Panc1 (cell line): Measurements from ENCODE around the gene KRT8.

Experiments
- CTCF ChIP-seq: fragments of 450-650 bp; IDR thresholded peaks from 2 replicates; pipeline ENCODE4 v1.5.1; 2017; ENCODE audit warnings: mild to moderate bottlenecking
- POLR2AphosphoS5 ChIP-seq: IDR thresholded peaks from 2 replicates; pipeline ENCODE4 v1.6.1; 2012; ENCODE audit warnings: mild to moderate bottlenecking, low read depth, low read length, moderate library complexity
- REST ChIP-seq, 2 experiments: IDR thresholded peaks; 2 replicates each; pipeline ENCODE4 v1.6.1; 2011 to 2012; ENCODE audit warnings: low read depth in 2 of 2, control low read depth in 1 of 2, low read length in 1 of 2, mild to moderate bottlenecking in 1 of 2, moderate library complexity in 1 of 2; ENCODE audit not compliant: insufficient read depth in 1 of 2
- SIN3A ChIP-seq: IDR thresholded peaks from 2 replicates; pipeline ENCODE4 v1.6.1; 2012; ENCODE audit warnings: low read depth, mild to moderate bottlenecking, low read length, moderate library complexity, borderline replicate concordance; ENCODE audit not compliant: insufficient read depth
- TCF7L2 ChIP-seq: IDR thresholded peaks from 2 replicates; pipeline ENCODE4 v1.6.1; 2011; ENCODE audit warnings: mild to moderate bottlenecking, low read depth, low read length, inconsistent platforms

GRCh38 chr12:52849511-52849910 lies 55.4 kb downstream of the KRT8 start:
- TF ChIP-seq CTCF (no peak), REST (IDR thresholded peaks at IDR 0.05; ENCODE audit: insufficient read depth in 1 of 2, low read depth in 2 of 2, low read length in 1 of 2) (no peak), SIN3A (no peak), TCF7L2 (no peak), POLR2AphosphoS5 (no peak)
